HG03520 (cell line): ENCODE results near the gene RNF111.
"Not testable (repeated sequence)": the region's sequence is repeated elsewhere in the genome, so short reads cannot be mapped to it uniquely, and the experiment has no call there.

ENCODE experiments used
- ATAC-seq: cut with Tn5 transposase; IDR thresholded peaks from one replicate; pipeline ENCODE4 v1.9.1; 2021; ENCODE audit warnings: mild to moderate bottlenecking, moderate library complexity; ENCODE audit not compliant: unreplicated experiment

RNF111 gene

DNA sequence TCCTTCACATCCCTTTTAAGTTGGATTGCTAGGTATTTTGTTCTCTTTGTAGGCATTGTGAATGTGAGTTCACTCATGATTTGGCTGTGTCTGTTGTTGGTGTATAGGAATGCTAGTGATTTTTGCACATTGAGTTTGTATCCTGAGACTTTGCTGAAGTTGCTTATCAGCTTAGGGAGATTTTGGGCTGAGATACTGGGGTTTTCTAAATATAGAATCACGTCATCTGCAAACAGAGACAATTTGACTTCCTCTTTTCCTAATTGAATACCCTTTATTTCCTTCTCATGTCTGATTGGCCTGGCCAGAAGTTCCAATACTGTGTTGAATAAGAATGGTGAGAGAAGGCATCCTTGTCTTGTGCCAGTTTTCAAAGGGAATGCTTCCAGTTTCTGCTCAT is 139.8 kb downstream of the RNF111 start:
- not testable (repeated sequence) for ATAC-seq

DNA sequence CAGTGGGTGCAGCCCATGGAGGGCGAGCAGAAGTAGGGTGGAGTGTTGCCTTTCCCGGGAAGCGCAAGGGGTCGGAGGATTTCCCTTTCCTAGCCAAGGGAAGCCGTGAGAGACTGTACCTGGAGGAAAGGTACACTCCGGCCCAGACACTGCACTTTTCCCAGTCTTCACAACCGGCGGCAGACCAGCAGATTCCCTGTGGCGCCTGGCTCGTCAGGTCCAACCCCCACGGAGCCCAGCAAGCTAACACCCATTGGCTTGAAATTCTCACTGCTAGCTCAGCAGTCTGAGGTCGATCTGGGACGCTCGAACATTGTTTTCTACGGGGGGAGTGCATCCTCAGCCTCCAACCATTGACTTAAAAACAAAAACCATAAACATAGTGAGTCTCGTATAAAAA is 144.0 kb downstream of the RNF111 start:
- ATAC-seq, result no peak

DNA sequence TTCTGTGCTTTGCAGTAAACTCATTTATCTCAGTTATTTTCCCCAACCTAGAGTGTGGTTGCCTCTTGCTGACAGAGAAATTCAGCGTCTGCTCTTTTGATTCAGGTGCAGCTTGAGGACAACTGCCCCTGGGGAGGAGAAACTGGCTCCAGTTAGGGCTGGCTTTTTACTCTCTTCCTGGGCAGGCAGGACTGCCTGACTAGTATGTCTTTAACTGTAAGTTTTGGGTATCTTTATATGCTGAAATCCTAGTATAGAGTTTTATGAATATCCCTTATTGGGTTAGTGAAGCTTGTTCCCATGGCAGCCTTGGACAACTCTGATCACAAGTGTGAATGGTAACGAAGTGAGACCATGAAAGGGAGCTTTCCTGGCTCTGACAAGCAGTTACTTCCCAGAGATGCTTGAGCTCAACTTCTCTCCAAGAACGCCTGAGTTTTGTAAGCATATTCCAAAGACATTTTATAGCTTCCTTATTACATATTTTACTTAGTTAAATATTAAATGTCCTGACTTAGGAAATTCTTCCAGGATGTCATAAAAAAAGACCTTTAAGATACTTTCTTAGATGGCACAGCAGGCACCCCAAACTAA is 144.6 kb downstream of the RNF111 start:
- no peak for ATAC-seq

DNA sequence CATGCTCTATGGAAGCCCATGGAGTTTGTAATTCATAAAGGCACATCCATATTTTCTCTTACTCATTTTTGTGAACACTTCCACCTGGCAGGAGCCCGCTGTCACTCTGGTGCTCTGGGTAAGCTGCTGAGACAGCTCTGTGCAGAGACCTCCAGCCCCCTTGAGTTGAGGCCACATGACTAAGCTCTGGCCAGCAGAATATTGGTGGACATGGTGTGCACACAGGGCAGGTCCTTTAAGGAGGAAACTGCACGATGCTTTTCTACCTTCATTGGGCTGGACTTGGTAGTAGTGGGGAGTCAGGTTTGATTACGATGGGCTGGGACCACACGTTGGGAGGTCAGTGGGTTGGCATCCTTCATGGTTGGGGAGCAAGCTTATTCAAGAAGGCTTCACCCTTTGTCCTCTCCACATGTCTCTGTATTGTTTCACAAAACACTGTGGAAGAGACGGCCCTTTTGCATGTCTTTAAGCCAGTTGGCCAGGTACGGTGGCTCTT is 146.5 kb downstream of the RNF111 start:
- no peak for ATAC-seq

DNA sequence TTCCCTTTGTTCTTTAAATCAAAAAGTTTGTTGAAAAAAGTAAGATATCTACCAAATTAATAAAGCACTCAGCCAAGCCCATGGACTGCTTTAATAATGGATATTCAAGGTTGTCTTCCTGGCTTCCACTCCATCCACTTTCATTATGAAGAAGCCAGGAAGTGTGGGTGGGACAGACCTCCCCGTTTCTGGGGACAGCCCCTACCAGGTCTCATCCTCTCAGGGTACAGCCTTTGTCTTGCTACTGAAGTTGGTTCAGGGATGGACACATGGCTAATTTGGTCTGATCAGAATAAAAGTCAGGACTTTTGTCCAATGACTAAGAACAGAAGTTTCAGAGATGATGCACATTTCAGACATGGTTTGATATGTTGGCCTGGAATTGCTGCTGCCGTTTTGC is 150.1 kb downstream of the RNF111 start:
- ATAC-seq, result no peak

DNA sequence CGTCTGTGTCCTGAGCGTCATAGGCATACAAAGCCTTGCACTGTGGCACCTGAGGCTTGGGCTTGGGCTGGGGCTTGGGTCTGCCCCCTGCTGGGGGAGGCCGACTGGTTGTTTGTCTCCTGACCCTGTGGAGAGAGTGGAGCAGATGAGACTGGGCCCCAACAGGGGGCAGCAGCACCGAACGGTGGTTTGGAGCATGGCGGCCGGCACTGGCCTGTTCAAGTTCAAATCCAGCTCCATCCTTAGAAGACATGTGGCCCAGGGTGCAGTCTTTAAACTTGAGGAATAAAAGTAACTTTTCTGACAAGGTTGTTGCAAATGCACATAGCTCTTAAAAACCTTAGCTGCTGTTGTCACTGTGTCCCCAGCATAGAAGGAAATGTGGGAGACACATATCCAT is 150.8 kb downstream of the RNF111 start:
- ATAC-seq, result peak; percentile 74

DNA sequence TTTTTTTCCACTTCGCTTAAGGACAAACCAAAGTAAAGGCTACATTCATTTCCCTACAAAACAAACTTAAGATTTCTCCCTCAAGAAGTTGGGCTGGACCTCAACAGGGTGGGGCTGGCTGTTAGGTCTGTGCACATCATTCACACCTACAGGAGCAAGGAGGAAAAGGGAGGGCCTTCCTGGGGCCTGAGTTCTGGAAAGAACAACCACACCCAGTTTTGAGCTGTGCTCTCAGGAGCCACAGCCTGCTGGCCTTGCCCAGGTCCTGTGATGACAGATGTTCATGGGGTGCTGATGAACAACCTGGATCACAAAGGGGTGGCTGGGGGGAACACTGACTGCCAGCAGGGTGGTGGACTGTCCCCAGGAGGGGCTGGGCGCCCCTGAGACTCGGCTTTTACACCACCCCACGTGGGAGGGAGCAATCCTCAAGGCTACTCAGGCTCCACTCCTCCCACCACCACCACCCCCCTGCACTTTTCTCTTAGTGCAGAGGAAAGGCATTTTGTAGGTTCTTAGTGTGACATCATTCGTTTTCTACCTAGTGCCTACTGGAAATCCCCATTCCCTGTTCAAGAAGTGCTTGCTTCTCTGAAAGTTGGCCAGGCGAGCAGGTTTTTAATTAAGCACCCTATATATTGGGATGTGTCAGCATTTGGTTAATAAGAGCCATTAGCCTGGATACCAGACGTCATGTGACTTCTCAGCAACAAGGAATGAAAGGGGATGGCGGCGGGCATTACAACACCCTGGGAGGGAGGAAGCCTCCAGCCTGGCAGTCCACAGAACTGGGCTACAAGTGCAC is 153.2 kb downstream of the RNF111 start:
- ATAC-seq, result no peak

DNA sequence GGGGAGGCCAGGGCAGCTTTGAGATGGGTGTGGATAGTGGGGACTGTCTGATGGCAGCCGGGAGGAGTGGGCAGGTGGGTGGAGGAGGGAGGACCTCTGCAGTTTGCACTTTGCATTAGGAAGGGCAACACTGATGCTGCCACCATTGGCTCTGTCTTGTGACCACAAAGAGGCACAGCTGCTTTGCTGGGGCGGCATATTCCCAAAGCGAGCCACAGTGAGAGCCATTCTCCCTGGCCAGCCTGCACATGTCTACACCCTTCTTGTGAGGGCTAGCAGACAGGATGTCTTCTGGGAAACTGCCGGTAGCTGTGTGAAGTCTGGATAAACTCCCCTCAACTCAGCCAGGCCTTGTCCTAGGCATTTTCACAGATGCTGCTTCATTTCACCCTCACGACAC is 155.8 kb downstream of the RNF111 start:
- no peak for ATAC-seq

DNA sequence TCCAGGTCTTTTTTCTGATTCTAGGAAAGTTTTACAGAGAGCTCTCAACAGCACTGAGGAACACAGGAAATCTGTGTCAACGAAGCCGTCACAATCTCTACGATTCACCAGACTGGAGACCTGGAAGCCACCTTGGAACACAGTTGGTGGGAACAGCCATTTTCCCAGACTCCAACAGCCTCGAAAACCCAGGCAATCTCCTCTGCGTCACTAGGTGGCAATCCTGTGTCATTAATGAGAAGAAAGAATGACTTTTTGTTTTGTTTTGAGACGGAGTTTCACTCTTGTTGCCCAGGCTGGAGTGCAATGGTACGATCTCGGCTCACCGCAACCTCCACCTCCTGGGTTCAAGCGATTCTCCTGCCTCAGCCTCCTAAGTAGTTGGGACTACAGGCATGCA is 157.1 kb downstream of the RNF111 start:
- not testable (repeated sequence) for ATAC-seq
